Measurements from ENCODE around the gene PDGFB.

GRCh38 chr22:39183991-39184585, 60.7 kb downstream of the PDGFB start:
- TF ChIP-seq CTCF (IDR thresholded peaks at IDR 0.05) (no peak), EZH2 (IDR thresholded peaks at IDR 0.05; ENCODE audit: borderline replicate concordance, insufficient read depth, low read depth, low read length, poor library complexity, severe bottlenecking) (no peak)

All from B cell (primary cell).